HG02642 (cell line): ENCODE measurements around the gene ADIPOR2.
"Not testable (repeated sequence)": the region's sequence is repeated elsewhere in the genome, so short reads cannot be mapped to it uniquely, and the experiment has no call there.

Experiments
- ATAC-seq: cut with Tn5 transposase; IDR thresholded peaks from one replicate; pipeline ENCODE4 v1.9.1; 2021; ENCODE audit warnings: mild to moderate bottlenecking; ENCODE audit not compliant: unreplicated experiment, poor library complexity

Gene ADIPOR2

GRCh38 chr12:1731019-1731687, 40.3 kb downstream of the ADIPOR2 start:
- no peak for ATAC-seq

DNA sequence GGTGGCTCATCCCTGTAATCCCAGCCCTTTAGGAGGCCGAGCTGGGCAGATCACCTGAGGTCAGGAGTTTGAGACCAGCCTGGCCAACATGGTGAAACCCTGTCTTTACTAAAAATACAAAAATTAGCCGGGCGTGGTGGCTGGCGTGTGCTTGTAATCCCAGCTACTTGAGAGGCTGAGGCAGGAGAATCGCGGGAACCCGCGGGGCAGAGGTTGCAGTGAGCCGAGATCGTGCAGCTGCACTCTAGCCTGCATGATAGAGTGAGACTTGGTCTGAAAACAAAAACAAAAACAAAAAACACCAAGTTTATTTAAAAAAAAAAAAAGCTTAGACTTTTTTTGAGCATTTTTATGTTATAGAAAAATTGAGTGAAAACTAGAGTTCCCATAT, 40.8 kb downstream of the ADIPOR2 start:
- not testable (repeated sequence) for ATAC-seq

DNA sequence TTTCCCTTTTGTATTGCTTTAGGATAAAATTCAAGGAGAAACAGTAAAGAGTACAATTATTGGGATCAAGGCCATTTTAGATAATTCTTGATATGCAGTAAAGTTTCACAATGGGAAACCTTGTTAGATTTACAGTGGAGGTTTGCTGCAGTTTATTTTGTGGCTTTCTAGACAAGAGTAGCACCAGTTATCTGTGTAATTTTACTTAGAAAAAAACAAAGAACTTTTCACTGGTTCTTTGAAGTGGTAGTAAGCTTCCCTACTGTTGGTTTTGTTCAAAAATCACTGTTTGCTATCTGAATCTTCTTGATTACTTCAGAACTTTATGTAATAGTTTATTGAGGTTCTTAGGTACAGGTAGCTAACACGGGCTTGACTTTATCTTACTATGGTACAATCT, 42.0 kb downstream of the ADIPOR2 start:
- no peak for ATAC-seq

DNA sequence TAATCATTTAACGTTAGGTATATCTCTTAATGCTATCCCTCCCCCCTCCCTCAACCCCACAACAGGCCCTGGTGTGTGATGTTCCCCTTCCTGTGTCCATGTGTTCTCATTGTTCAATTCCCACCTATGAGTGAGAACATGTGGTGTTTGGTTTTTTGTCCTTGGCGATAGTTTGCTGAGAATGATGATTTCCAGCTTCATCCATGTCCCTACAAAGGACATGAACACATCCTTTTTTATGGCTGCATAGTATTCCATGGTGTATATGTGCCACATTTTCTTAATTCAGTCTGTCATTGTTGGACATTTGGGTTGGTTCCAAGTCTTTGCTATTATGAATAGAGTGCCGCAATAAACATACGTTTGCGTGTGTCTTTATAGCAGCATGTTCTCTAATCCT, 42.8 kb downstream of the ADIPOR2 start:
- ATAC-seq = not testable (repeated sequence)

GRCh38 chr12:1737652-1738286, 46.9 kb downstream of the ADIPOR2 start:
- ATAC-seq = no peak

DNA sequence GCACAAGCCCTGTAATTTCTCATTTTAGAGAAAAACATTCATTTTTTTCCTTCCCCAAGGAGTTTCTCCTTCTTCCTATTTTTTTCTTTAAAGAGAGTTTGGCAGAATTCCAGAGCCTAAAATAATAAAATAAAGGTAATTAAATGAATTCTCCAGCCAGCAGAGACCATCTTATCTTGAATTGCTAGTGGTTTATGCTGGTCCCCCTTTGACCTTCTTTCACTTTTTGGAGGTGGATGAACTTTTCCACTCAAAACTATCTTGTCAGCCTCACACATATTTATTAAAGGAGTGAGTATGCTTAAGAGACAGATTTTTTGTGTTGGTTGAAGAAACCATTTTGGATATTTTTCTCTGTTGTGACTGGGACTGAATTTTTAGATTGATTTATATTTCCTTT, 47.6 kb downstream of the ADIPOR2 start:
- no peak for ATAC-seq

DNA sequence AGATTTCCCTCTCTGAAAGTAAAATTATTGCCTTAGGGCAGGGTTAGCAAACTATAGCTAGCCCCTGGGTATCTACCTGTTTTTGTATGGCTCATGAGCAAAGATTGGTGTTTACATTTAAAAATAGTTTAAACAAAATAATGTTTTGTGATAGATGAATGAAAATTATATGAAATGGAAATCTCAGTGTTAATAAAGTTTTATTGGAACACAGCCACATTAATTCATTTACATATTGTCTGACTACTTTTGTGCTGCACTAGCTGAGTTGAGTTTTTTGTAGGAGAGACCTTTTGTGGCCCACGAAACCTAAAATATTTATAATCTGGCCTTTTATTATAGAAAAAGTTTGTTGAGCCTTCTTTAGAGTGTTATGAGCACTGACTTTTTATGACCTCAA, 48.5 kb downstream of the ADIPOR2 start:
- no peak for ATAC-seq

- no peak for ATAC-seq
Observed at GRCh38 chr12:1740161-1740948, 49.5 kb downstream of the ADIPOR2 start.

DNA sequence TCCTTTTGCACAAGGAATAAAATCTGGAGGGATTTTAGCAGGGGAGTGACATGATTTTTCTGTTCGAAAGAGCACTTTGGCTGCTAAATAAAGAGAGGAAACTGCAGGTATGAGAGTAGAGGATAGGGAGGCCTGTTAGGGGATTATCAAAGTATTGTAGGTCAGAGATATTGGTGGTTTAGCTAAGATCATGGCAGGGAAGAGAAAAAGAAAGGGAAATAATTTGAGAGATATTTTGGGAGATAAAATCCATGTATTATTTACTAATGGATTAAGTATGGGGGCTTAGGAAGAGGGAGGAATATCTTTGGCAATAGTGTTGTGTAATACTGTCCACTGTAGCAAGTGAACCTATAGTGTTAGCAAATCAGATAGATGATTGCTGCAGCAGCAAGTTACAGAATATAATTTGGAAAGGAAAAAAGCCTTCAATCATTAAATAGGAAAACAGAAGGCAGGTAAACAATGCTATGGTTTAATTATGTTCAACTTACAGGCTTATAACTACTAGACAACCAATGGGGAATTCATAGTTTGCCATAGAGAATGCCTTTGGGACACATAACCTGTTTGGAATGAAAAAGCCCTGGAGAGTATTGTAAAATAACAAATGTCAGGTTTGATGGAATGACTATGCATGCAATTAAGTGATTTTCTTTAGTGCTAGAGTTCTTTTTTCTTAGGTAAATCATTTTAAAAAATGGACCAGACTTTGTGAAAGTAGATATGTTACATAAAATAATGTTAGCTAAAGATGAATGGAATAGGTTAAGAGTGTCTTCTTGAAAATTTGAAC, 50.5 kb downstream of the ADIPOR2 start:
- ATAC-seq = no peak

DNA sequence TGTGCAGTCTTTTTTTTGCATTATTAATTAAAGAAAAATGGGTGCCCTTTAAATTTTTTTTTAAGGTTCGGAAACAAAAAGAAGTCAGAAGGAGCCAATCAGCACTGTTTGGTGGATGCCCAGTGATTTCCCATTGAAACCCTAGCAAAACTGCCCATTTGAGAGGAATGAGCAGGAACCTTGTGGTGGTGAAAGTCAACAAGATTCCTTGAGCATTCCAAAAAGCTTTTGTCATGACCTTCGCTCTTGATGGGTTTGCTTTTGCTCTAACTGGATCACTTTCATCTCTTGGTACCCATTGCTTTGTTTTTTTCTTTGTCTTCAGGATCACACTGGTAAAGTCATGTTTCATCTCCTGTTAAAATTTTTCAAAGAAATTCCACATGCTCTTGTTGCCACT, 54.1 kb downstream of the ADIPOR2 start:
- ATAC-seq = no peak

DNA sequence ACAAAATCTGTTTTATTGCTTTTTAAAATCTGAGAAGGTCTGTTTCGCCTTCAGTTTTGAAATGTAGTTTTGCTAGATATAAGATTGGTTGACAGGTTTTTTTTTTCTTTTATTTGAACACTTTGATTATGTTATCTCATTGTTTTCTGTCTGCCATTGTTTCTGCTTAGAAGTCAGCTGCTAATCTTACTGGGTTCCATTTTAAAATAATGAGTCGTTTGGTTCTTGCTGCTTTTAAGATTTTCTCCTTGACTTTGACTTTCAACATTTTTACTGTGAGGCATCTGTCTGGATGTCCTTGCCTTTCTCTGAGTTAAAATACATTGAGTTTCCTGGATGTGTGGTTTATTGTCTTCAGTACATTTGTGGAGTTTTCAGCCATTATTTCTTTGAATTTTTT, 56.7 kb downstream of the ADIPOR2 start:
- no peak for ATAC-seq

DNA sequence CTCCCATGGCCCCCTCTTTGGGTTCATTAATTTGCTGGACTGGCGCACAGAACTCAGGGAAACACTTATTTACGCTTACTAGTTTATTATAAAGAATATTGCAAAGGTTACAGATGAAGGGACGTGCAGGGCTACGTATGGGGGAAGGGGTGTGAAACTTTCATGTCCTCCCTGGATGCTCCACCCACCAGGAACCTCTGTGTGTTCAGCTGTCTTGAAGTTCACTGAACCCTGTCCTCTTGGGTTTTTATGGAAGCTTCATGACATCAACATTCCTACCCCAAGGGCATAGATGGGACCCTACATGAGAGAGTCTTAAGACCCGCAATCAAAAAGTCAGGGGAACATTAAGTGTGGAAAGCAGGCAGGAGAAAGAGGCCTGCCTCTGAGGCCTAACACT, 58.1 kb downstream of the ADIPOR2 start:
- no peak for ATAC-seq

DNA sequence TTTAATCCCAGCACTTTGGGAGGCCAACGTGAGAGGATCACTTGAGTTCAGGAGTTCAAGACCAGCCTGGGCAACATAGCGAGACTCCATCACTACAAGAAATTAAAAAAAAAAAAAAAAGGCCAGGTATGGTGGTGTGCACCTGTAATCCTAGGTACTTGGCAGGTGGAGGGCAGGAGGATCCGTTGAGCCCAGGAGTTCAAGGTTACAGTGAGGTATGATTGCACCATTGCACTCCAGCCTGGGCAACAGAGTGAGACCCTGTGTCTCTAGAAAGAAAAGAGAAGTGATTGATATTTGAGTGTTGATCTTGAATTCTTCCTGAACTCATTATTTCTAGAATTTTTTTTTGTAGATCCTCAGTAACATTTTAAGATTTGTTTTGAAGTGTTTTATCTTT, 59.4 kb downstream of the ADIPOR2 start:
- ATAC-seq = no peak

DNA sequence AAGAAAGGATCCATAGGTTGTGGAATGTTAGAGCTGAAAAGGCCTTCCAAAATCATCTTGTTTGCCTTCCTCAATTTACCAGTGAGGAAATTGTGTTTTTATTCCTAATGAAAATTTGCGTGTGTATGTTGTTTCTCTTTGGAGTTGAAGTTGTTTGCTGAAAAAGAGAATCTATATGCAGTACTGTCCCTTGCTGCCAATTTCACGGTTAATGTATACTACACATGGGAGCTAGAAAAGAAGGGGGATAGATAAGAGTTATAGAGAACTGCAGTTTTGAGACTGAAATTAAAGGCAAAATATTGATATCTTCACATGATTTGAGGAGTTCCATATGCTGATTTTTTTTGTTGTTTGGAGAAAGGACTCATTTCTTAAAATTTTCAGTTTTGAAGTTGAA, 67.5 kb downstream of the ADIPOR2 start:
- no peak for ATAC-seq

DNA sequence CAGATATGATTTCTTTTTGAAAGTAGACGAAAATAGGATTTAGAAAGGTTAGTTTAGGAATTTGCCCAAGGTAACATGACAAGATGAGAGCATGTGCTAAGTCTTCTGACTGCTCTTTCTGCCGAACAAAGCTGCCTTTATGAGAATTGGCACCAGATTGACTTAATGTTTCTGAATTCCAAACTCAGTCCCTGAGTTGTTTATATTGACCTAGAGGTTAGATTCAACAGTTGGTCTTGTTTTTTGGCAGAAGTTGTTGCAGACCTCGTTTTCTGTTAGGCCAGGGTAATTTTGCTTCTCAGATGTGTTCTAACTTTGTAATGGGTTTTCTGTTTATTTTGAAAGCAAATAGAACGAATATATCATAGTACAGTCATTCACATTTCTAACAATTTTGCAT, 68.0 kb downstream of the ADIPOR2 start:
- no peak for ATAC-seq

DNA sequence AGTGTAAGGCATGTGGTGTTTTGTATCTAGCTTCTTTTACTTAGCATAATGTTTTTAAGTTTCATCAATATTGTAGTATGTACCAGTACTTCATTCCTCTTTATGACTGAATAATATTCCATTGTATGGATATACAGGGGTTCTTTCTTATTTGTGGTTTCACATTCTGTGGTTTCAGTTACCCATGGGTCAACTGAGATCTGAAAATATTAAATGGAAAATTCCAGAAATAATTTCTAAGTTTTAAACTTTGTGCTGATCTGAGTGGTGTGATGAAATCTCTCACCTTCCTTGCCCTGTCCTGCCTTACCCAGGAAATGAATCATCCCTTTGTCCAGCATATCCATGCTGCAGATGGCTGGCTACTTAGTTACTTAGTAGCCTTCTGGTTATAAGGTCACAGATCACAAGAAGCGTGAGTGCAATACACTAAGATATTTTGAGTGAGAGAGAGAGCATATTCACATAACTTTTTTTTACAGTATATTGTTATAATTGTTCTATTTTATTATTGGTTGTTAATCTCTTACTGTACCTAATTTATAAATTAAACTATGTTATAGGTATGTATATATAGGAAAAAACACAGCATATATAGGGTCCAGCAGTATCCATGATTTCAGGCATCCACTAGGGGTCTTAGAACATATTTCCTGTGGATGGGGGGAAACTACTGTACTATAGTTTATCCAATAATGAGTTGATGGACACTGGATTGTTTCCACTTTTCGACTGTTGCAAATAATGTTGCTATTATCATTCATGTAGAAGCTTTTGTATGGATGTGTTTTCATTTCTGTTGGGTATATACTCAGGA, 69.9 kb downstream of the ADIPOR2 start:
- no peak for ATAC-seq

DNA sequence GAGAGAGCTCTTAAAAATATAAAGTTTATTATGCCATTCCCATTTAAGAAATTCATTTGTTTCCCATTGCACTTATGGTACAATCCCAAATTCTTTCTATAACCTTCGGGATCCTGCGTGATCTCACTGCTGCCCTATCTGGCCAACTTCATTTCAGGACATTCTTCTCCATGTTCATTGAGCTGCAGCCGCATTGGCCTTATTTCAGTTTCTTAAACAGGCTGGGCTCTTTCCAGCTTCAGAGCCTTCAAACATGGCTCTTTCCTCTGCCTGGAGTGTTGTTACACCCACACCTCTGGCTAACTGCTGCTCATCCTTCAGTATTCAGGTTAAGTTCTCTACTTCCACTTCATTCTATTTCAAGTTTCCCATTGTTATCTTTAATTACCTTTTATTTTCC, 71.0 kb downstream of the ADIPOR2 start:
- no peak for ATAC-seq

GRCh38 chr12:1763153-1763552, 72.3 kb downstream of the ADIPOR2 start:
- ATAC-seq = no peak

DNA sequence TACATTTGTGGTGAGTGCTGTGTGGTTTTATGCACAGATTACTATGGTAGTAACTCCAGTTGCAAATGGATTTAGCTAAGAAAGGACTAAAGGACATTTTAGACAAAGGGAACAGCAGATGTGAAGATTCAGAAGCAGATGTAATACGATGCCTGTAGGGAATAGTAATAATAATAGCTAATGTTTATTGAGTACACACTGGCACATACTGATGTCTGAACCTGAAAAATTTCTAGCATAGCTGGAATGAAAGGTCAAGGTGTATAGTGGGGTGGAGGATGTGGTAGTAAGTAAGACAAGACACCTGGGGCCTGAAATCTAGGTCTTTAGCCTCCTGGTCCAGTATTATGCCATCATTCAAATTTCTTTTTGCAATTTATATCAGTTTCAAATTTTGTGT, 75.2 kb downstream of the ADIPOR2 start:
- no peak for ATAC-seq
